GM12878 (cell line): ENCODE measurements around the gene FNDC11. TPM values are rescaled to one million over a fixed set of nuclear protein-coding genes. Genes with fewer than 3 reads are reported as not detected.

Experiments used
- ATAC-seq: fragments of 200-7000 bp; cut with Tn5 transposase; 3 replicates; pipeline ENCODE4 v1.9.1; 2020; ENCODE audit warnings: mild to moderate bottlenecking, moderate library complexity
- BruUV-seq: library from RNA; stranded (reverse); fragments of 400-500 nt; replicated peaks from 2 replicates; lab custom pipeline; 2021; lab: Mats Ljungman, UMichigan
- CTCF ChIA-PET: fragments of 300-600 bp; sonication (Branson Sonifier 250); formaldehyde crosslinking; extraction: SDS; loops from one replicate; lab custom pipeline; 2021; ENCODE audit warnings: inconsistent platforms; lab: Yijun Ruan, JAX
- POLR2A ChIA-PET: fragments of 350-600 bp; formaldehyde crosslinking; extraction: SDS; loops from one replicate; lab custom pipeline; 2021; ENCODE audit warnings: inconsistent platforms; lab: Charles Lee
- RAD21 ChIA-PET: fragments of 300-600 bp; sonication (Branson Sonifier 250); formaldehyde crosslinking; loops from one replicate; lab custom pipeline; 2023; ENCODE audit warnings: antibody characterized with exemption; ENCODE audit not compliant: unreplicated experiment; lab: Charles Lee
- SMC1A ChIA-PET: fragments of 300-600 bp; sonication (Branson Sonifier 250); formaldehyde crosslinking; loops from one replicate; lab custom pipeline; 2023; ENCODE audit not compliant: unreplicated experiment, uncharacterized antibody; lab: Charles Lee
- DNase-seq: peaks from one replicate; pipeline ENCODE4 v3.0.0-alpha.2; 2011; ENCODE audit warnings: low read depth, low spot score
- FAIRE-seq: peaks from 3 replicates; lab custom pipeline; 2011; peaks lifted over from hg19 to GRCh38; lab: Jason Lieb, UNC
- H2AFZ ChIP-seq: 2 replicates; pipeline ENCODE4 v1.6.0; 2011; ENCODE audit warnings: low read depth, low read length, control low read depth; ENCODE audit not compliant: control insufficient read depth
- H3K27ac ChIP-seq: 2 replicates; pipeline ENCODE4 v1.5.1; 2011; ENCODE audit warnings: control low read depth; ENCODE audit not compliant: control insufficient read depth, insufficient read depth
- H3K27me3 ChIP-seq, 2 experiments: replicated peaks in 1 of 2; 2 replicates each; pipeline versions ENCODE4 v1.6.0 to v1.6.1; 2011; ENCODE audit warnings: low read length in 1 of 2; ENCODE audit not compliant: control insufficient read depth in 2 of 2, insufficient read depth in 2 of 2
- H3K36me3 ChIP-seq, 2 experiments: 2 replicates each; pipeline ENCODE4 v1.5.1; 2011; ENCODE audit warnings: low read length in 1 of 2; ENCODE audit not compliant: control insufficient read depth in 2 of 2, insufficient read depth in 2 of 2
- H3K4me1 ChIP-seq: 2 replicates; pipeline ENCODE4 v1.6.1; 2011; ENCODE audit warnings: mild to moderate bottlenecking, low read length, moderate library complexity, mixed read lengths; ENCODE audit not compliant: control insufficient read depth, insufficient read depth
- H3K4me2 ChIP-seq: 2 replicates; pipeline ENCODE4 v1.6.0; 2011; ENCODE audit warnings: control low read depth; ENCODE audit not compliant: control insufficient read depth, insufficient read depth
- H3K4me3 ChIP-seq: fragments of 200-600 bp; sonication (generic); 2 replicates; pipeline ENCODE4 v1.5.1; 2016
- H3K79me2 ChIP-seq: 2 replicates; pipeline ENCODE4 v1.6.0; 2011; ENCODE audit warnings: low read length; ENCODE audit not compliant: control insufficient read depth, insufficient read depth
- H3K9ac ChIP-seq: 2 replicates; pipeline ENCODE4 v1.8.0; 2011; ENCODE audit warnings: low read length, control low read depth, mixed read lengths; ENCODE audit not compliant: control insufficient read depth, insufficient read depth
- H3K9me3 ChIP-seq: replicated peaks from 3 replicates; pipeline ENCODE4 v1.5.1; 2011; ENCODE audit warnings: mild to moderate bottlenecking, low read length; ENCODE audit not compliant: control insufficient read depth, insufficient read depth
- H4K20me1 ChIP-seq: 2 replicates; pipeline ENCODE4 v1.6.0; 2011; ENCODE audit not compliant: control insufficient read depth, insufficient read depth
- BCL3 ChIP-seq: IDR thresholded peaks from 2 replicates; pipeline ENCODE4 v1.6.1; 2011; ENCODE audit warnings: borderline replicate concordance, low read depth, mild to moderate bottlenecking, moderate library complexity, low read length; ENCODE audit not compliant: insufficient read depth, poor library complexity, severe bottlenecking
- BHLHE40 ChIP-seq, 2 experiments: fragments of 450-650 bp in 1 of 2; IDR thresholded peaks; 2 replicates each; pipeline ENCODE4 v1.6.1; 2011 to 2017; ENCODE audit warnings: low read depth in 2 of 2, borderline replicate concordance in 1 of 2, improper control_type of control experiment in 1 of 2, low read length in 1 of 2, mild to moderate bottlenecking in 1 of 2
- BRCA1 ChIP-seq: IDR thresholded peaks from 2 replicates; pipeline ENCODE4 v1.6.1; 2011; ENCODE audit warnings: low read depth, low read length, improper control_type of control experiment
- CHD2 ChIP-seq: IDR thresholded peaks from 2 replicates; pipeline ENCODE4 v1.6.1; 2011; ENCODE audit warnings: low read depth, low read length, improper control_type of control experiment, borderline replicate concordance
- EED ChIP-seq: sonication (generic); IDR thresholded peaks from 2 replicates; pipeline ENCODE4 v1.6.1; 2016; ENCODE audit warnings: antibody characterized with exemption, low read depth
- ETV6 ChIP-seq, 2 experiments: fragments of 450-650 bp in 1 of 2; IDR thresholded peaks in 1 of 2; conservative IDR thresholded peaks in 1 of 2; 2 replicates each; pipeline ENCODE4 v1.6.1; 2014; ENCODE audit warnings: antibody characterized with exemption in 1 of 2, borderline replicate concordance in 1 of 2, low read depth in 1 of 2, mild to moderate bottlenecking in 1 of 2, moderate library complexity in 1 of 2
- IKZF1 ChIP-seq: fragments of 450-650 bp; conservative IDR thresholded peaks from 2 replicates; pipeline ENCODE4 v1.6.1; 2017; ENCODE audit warnings: antibody characterized with exemption, mild to moderate bottlenecking
- MXI1 ChIP-seq: fragments of 150-350 bp; IDR thresholded peaks from 2 replicates; pipeline ENCODE4 v1.6.1; 2011; ENCODE audit warnings: low read depth, mild to moderate bottlenecking, inconsistent platforms, low read length, improper control_type of control experiment
- RELA ChIP-seq: fragments of 450-650 bp; IDR thresholded peaks from 2 replicates; pipeline ENCODE4 v1.8.0; 2014; ENCODE audit warnings: borderline replicate concordance; ENCODE audit not compliant: partially characterized antibody
- SMAD5 ChIP-seq: IDR thresholded peaks from 2 replicates; pipeline ENCODE4 v1.6.1; 2016; ENCODE audit warnings: antibody characterized with exemption, low read depth
- ZNF622 ChIP-seq: fragments of 450-650 bp; IDR thresholded peaks from 2 replicates; pipeline ENCODE4 v1.6.1; 2017; ENCODE audit warnings: mild to moderate bottlenecking, inconsistent platforms
- ZZZ3 ChIP-seq: IDR thresholded peaks from 2 replicates; pipeline ENCODE4 v1.6.1; 2011; ENCODE audit warnings: low read depth; ENCODE audit not compliant: control insufficient read depth, insufficient read length
- WGBS: methylation state at CpG from one replicate; pipeline ENCODE4 v1.1.6; 2016; ENCODE audit warnings: low lambda C conversion rate; ENCODE audit not compliant: insufficient replicate concordance, insufficient coverage; ENCODE audit errors: missing lambda C conversion rate; 5-methylcytosine and 5-hydroxymethylcytosine counted together
- in situ Hi-C: fragments of 300-500 bp; cut with MboI; formaldehyde crosslinking; loops from 9 replicates; pipeline ENCODE4 v1.14.3; 2018; ENCODE audit warnings: mixed read lengths
- intact Hi-C: fragments of 100-400 bp; cut with micrococcal nuclease; formaldehyde crosslinking; loops from one replicate; pipeline ENCODE4 v1.14.2; 2022; ENCODE audit not compliant: unreplicated experiment
- polyA plus RNA-seq, 11 experiments: library from polyadenylated mRNA; depleted of rRNA in 4 of 11; unstranded in 6 of 11; stranded (reverse) in 5 of 11; fragments of >200 nt; fragmentation: Nextera tagmentation in 4 of 11; fragmentation: Illumina TruSeq in 1 of 11; extraction: Ambion mirVana in 4 of 11; extraction: Trizol in 1 of 11; gene quantifications; 1 replicate in 1 of 11; 2 replicates in 10 of 11; pipeline versions ENCODE4 v1.2.1 to v1.2.3, GENCODE V29; 2011 to 2016; ENCODE audit warnings: inconsistent platforms in 2 of 11, missing spikeins in 2 of 11, low read depth in 1 of 11
- total RNA-seq, 4 experiments: library from RNA; depleted of rRNA in 3 of 4; stranded (reverse); fragments of >200 nt in 3 of 4; fragmentation: Illumina TruSeq in 1 of 4; extraction: Trizol in 1 of 4; gene quantifications; 2 replicates each; pipeline versions ENCODE4 v1.2.1 to v1.2.3, GENCODE V29; 2013 to 2021
- TF ChIP-seq, protein P1 (sequence below): IDR thresholded peaks from 2 replicates; pipeline ENCODE4 v1.6.1; 2012; ENCODE audit warnings: low read depth, low read length, improper control_type of control experiment
- TF ChIP-seq, protein P2 (sequence below): fragments of 450-650 bp; formaldehyde crosslinking; IDR thresholded peaks from 2 replicates; pipeline ENCODE4 v1.4.0; 2022; ENCODE audit warnings: mild to moderate bottlenecking, moderate library complexity
- TF ChIP-seq, protein P3 (sequence below): fragments of 450-650 bp; IDR thresholded peaks from 2 replicates; pipeline ENCODE4 v1.6.1; 2018; ENCODE audit warnings: borderline replicate concordance, mild to moderate bottlenecking; ENCODE audit not compliant: partially characterized antibody

Gene FNDC11
- total and polyA plus RNA-seq, 10 of the 15 experiments (the other 5 are each of a cell fraction or from before 2014, with no cell fraction given), result 0.09 to 0.72 (median 0.34) TPM; not detected in 2

DNA sequence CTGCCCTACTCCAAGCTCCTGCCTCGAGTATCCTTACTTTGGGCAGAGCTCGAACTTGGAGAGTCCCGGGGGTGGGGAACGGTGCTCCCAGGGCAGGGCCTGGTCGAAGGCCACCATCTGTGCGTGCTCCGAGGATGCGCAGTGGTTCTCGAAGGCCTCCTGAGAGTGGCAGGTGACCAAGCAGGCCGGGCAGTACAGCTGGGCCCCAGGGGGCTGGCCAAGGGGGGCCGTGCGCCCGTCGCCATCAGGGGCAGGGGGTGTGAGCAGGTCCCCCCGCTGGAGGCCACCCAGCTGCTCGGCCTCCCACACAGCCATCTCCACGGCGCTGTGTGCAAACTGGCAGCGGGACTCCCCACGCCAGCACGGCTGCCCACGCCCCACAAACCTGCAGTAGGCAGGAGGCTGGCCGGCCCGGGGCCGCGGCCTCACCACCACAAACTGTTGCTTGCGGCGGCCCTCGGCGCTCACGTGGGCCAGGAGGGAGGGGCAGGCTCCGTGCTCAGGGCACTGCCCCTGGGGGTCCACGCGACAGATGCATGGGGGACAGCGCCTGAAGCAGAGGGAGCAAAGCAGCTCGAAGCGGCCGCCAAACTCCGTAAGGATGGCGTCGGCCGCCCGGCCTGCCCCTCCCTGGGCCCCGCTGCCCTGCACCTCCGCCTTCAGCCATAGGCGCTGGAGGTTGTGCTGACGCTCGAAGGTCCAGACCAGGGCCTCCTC lies 18.3 kb downstream of the FNDC11 start:
- H3K4me2 ChIP-seq, result no peak overlapping the region
- H3K9me3 ChIP-seq, result no peaks in the 10 kb centered on the region; the same call in 2 of the 3 replicates
- 88% methylated on average over 48 of the region's 48 CpGs for WGBS
- H3K27ac ChIP-seq, result no peak overlapping the region
- ChIA-PET RAD21 (no interaction called here), SMC1A (no interaction called here), CTCF (interaction anchor here (1.5 to 3.0 kb wide), 4 partner anchors 18 to 408 kb away, joined by 3 to 25 read pairs (median 4); partner anchors contain the start of genes PRPF6 and PTK6), POLR2A (interaction anchor here (2.2 kb wide), 1 partner anchor 70 kb away, joined by 9 read pairs; no protein-coding TSS in a partner anchor)
- FAIRE-seq (no peak), DNase-seq (no peak), ATAC-seq (no peak)
- no peaks in the 10 kb centered on the region for H4K20me1 ChIP-seq
- no peaks in the 10 kb centered on the region for H3K27me3 ChIP-seq
- peaks cover 3% of the 10 kb centered on the region; the same call in 1 of the 2 replicates for H3K79me2 ChIP-seq
- TSS peak; percentile 46 for BruUV-seq
- in situ Hi-C loops, result no loop called here
- H3K36me3 ChIP-seq, result no peaks in the 10 kb centered on the region
- H2AFZ ChIP-seq, result no peak overlapping the region
- H3K4me3 ChIP-seq, result no peak overlapping the region
- TF ChIP-seq BRCA1 (no peak), RELA (no peak), ZZZ3 (no peak), IKZF1 (no peak), ETV6 (conservative IDR thresholded peaks at IDR 0.05 in 1 of 2, IDR thresholded peaks at IDR 0.05 in 1 of 2; ENCODE audit: borderline replicate concordance in 1 of 2, low read depth in 1 of 2) (no peak), BCL3 (no peak), ZNF622 (no peak), CHD2 (no peak), BHLHE40 (IDR thresholded peaks at IDR 0.05; ENCODE audit: borderline replicate concordance in 1 of 2, low read depth in 2 of 2, low read length in 1 of 2) (no peak), EED (no peak), SMAD5 (no peak), MXI1 (no peak)
- TF ChIP-seq, protein P1, sequence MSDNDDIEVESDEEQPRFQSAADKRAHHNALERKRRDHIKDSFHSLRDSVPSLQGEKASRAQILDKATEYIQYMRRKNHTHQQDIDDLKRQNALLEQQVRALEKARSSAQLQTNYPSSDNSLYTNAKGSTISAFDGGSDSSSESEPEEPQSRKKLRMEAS, result no peak
- TF ChIP-seq, protein P2, sequence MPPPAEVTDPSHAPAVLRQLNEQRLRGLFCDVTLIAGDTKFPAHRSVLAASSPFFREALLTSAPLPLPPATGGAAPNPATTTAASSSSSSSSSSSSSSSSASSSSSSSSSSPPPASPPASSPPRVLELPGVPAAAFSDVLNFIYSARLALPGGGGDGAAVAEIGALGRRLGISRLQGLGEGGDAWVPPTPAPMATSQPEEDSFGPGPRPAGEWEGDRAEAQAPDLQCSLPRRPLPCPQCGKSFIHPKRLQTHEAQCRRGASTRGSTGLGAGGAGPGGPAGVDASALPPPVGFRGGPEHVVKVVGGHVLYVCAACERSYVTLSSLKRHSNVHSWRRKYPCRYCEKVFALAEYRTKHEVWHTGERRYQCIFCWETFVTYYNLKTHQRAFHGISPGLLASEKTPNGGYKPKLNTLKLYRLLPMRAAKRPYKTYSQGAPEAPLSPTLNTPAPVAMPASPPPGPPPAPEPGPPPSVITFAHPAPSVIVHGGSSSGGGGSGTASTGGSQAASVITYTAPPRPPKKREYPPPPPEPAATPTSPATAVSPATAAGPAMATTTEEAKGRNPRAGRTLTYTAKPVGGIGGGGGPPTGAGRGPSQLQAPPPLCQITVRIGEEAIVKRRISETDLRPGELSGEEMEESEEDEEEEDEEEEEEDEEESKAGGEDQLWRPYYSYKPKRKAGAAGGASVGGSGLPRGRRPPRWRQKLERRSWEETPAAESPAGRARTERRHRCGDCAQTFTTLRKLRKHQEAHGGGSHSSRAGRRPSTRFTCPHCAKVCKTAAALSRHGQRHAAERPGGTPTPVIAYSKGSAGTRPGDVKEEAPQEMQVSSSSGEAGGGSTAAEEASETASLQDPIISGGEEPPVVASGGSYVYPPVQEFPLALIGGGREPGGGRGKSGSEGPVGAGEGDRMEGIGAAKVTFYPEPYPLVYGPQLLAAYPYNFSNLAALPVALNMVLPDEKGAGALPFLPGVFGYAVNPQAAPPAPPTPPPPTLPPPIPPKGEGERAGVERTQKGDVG, result no peak
- TF ChIP-seq, protein P3, sequence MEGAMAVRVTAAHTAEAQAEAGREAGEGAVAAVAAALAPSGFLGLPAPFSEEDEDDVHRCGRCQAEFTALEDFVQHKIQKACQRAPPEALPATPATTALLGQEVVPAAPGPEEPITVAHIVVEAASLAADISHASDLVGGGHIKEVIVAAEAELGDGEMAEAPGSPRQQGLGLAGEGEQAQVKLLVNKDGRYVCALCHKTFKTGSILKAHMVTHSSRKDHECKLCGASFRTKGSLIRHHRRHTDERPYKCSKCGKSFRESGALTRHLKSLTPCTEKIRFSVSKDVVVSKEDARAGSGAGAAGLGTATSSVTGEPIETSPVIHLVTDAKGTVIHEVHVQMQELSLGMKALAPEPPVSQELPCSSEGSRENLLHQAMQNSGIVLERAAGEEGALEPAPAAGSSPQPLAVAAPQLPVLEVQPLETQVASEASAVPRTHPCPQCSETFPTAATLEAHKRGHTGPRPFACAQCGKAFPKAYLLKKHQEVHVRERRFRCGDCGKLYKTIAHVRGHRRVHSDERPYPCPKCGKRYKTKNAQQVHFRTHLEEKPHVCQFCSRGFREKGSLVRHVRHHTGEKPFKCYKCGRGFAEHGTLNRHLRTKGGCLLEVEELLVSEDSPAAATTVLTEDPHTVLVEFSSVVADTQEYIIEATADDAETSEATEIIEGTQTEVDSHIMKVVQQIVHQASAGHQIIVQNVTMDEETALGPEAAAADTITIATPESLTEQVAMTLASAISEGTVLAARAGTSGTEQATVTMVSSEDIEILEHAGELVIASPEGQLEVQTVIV, result no peak
- H3K4me1 ChIP-seq, result peaks cover 30% of the 10 kb centered on the region
- H3K9ac ChIP-seq, result no peak overlapping the region
- intact Hi-C loops, result no loop called here
